Right lobe of liver (tissue), 4 donors: ENCODE data around the gene VCPKMT.

Experiments
- CTCF ChIP-seq, 4 donors: fragments of 200-600 bp in 3 of 4; fragments of 450-650 bp in 1 of 4; IDR thresholded peaks; one replicate each; pipeline versions ENCODE4 v1.5.1 to v1.8.0; 2016 to 2022; ENCODE audit warnings: antibody characterized with exemption in 4 of 4, mild to moderate bottlenecking in 2 of 4
- POLR2A ChIP-seq: fragments of 450-650 bp; IDR thresholded peaks from one replicate; pipeline ENCODE4 v1.6.1; 2017; ENCODE audit warnings: antibody characterized with exemption, mild to moderate bottlenecking
- donor health status: DM: no; HTN: no; CAD: no.
- donor health status: DM: no; HTN: no; CAD: no.
- donor health status: DM: no; HTN: yes; CAD: no.

DNA sequence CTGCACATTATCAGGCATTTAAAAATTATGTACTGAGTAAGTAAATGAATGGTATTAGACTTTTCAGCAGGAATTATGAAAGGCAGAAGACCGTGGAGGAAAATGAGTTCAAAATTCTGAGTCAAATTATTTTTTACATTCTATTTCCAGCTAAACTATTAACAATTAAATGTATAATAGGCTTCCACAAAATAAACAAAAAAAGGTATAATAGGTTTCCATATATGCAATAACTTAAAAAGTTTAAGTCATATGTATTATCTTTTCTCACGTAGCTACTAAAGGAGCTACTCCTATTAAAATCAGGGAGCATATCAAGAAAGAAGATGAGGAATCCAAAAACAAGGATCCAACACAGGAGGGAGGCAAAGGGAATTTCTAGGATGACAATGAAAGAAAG is 11.4 kb upstream of the VCPKMT start:
- TF ChIP-seq CTCF (IDR thresholded peaks at IDR 0.05) (no peak), POLR2A (no peak)
